GM21737 (cell line): ENCODE measurements around the gene ALOX5AP.

ENCODE experiments used
- ATAC-seq: cut with Tn5 transposase; IDR thresholded peaks from one replicate; pipeline ENCODE4 v1.9.1; 2021; ENCODE audit warnings: mild to moderate bottlenecking, moderate library complexity; ENCODE audit not compliant: unreplicated experiment

Gene ALOX5AP

GRCh38 chr13:30792285-30793000 is 57.1 kb downstream of the ALOX5AP start:
- no peak for ATAC-seq

- ATAC-seq, result no peak
Measured at GRCh38 chr13:30796132-30796572, 60.8 kb downstream of the ALOX5AP start.

GRCh38 chr13:30796631-30797601 is 61.6 kb downstream of the ALOX5AP start:
- ATAC-seq, result no peak

- no peak for ATAC-seq
Measured at GRCh38 chr13:30797847-30798535, 62.6 kb downstream of the ALOX5AP start.

GRCh38 chr13:30798776-30799355 is 63.5 kb downstream of the ALOX5AP start:
- ATAC-seq, result no peak

GRCh38 chr13:30799356-30799824 is 64.0 kb downstream of the ALOX5AP start:
- ATAC-seq, result no peak

- ATAC-seq, result no peak
Measured at GRCh38 chr13:30800107-30800506, 64.8 kb downstream of the ALOX5AP start.

GRCh38 chr13:30802501-30802900 is 67.2 kb downstream of the ALOX5AP start:
- ATAC-seq, result peak; percentile 21

- peak; percentile 89 for ATAC-seq
Measured at GRCh38 chr13:30802953-30803478, 67.7 kb downstream of the ALOX5AP start.

- no peak for ATAC-seq
Measured at GRCh38 chr13:30803749-30804148, 68.4 kb downstream of the ALOX5AP start.

- ATAC-seq, result no peak
Measured at GRCh38 chr13:30804474-30804873, 69.1 kb downstream of the ALOX5AP start.

- no peak for ATAC-seq
Measured at GRCh38 chr13:30805132-30805537, 69.8 kb downstream of the ALOX5AP start.

- no peak for ATAC-seq
Measured at GRCh38 chr13:30805603-30806011, 70.3 kb downstream of the ALOX5AP start.

- no peak for ATAC-seq
Measured at GRCh38 chr13:30806784-30807183, 71.4 kb downstream of the ALOX5AP start.

GRCh38 chr13:30807392-30807791 is 72.0 kb downstream of the ALOX5AP start:
- ATAC-seq, result no peak

GRCh38 chr13:30808600-30808999 is 73.3 kb downstream of the ALOX5AP start:
- no peak for ATAC-seq

- no peak for ATAC-seq
Measured at GRCh38 chr13:30809787-30810186, 74.4 kb downstream of the ALOX5AP start.

- no peak for ATAC-seq
Measured at GRCh38 chr13:30810261-30810701, 74.9 kb downstream of the ALOX5AP start.

- no peak for ATAC-seq
Measured at GRCh38 chr13:30810801-30811200, 75.5 kb downstream of the ALOX5AP start.
